ENCODE data around the gene ITIH3. TPM values are rescaled to one million over a fixed set of nuclear protein-coding genes. Genes with fewer than 3 reads are reported as not detected.

The ITIH3 gene
- total and polyA plus RNA-seq, 11 donors = 0.13 to 1.6 (median 0.65) TPM

DNA sequence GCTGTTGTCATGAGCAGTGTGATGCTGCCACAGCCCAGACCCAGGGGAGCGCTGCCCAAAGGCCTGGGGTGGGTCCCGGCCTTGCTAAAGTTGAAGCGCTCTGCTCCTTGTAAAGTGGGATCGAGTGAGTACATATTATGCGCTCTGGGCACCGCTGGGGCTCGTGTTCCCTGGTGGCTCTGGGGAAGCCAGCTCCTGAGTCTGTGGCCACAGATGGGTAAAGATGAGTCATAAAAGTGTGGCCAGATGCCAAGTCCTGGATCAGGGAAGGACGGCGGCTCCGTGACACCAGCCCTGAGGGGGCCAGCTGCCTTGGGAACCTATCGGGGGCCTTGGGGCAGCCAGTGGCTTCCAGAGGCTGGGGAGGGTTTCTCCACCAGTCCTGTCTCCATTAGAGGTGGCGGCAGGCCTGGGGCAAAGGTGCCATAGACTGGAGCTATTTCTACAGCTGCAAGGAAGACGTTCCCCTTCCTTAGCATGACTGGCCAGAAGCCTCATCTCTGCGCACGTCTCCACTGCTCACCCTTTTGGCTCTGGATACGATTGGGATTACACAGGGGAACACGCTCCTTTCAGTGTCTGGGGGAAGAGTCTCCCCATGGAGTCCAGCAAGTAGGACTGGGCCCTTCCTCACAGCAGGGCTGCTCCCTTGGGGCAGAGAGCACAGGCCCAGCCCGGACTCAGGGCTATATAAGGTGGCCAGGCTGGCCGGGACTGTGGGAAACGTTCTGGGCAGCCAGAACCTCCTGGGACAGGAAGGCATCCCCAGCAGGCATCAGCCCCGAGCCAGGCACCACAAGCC, 37.1 kb downstream of the ITIH3 start:
- H3K36me3 ChIP-seq = peaks cover 0 to 18% (median 0%) of the 10 kb centered on the region in 9 donors
- peak in 2 of 4 donors; percentile 10 to 34 for ATAC-seq
- no peak overlapping the region for H3K4me3 ChIP-seq
- intact Hi-C loops (cut with DNase I) = loop anchor here in 1 of 10 donors (5.0 kb wide), 1 partner anchor 59 kb away; the partner anchor contains the start of gene NEK4
- H3K27ac ChIP-seq = peak overlapping the region in 8 of 12 donors; percentile 4 to 53 (median 46)
- no peaks in the 10 kb centered on the region for H3K27me3 ChIP-seq
- WGBS, 4 donors = 53 to 67% (median 62%) methylated on average over 19 to 21 of the region's 21 CpGs
- no peaks in the 10 kb centered on the region for H3K9me3 ChIP-seq
- peaks cover 5 to 41% (median 23%) of the 10 kb centered on the region in 12 donors for H3K4me1 ChIP-seq
- TF ChIP-seq, protein P1, sequence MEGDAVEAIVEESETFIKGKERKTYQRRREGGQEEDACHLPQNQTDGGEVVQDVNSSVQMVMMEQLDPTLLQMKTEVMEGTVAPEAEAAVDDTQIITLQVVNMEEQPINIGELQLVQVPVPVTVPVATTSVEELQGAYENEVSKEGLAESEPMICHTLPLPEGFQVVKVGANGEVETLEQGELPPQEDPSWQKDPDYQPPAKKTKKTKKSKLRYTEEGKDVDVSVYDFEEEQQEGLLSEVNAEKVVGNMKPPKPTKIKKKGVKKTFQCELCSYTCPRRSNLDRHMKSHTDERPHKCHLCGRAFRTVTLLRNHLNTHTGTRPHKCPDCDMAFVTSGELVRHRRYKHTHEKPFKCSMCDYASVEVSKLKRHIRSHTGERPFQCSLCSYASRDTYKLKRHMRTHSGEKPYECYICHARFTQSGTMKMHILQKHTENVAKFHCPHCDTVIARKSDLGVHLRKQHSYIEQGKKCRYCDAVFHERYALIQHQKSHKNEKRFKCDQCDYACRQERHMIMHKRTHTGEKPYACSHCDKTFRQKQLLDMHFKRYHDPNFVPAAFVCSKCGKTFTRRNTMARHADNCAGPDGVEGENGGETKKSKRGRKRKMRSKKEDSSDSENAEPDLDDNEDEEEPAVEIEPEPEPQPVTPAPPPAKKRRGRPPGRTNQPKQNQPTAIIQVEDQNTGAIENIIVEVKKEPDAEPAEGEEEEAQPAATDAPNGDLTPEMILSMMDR (IDR thresholded peaks at IDR 0.05) = no peak
- TF ChIP-seq POLR2A (IDR thresholded peaks at IDR 0.05) = no peak
- peak in 4 of 5 donors; percentile 51 to 68 (median 68) for DNase-seq

GRCh38 chr3:52833202-52833601, 38.6 kb downstream of the ITIH3 start:
- TF ChIP-seq, protein P1 (IDR thresholded peaks at IDR 0.05) = no peak
- no peak for TF ChIP-seq POLR2A (IDR thresholded peaks at IDR 0.05)
- H3K4me1 ChIP-seq = peaks cover 5 to 45% (median 23%) of the 10 kb centered on the region in 12 donors
- DNase-seq = peak in 1 of 5 donors; percentile 48
- H3K27me3 ChIP-seq = no peaks in the 10 kb centered on the region
- H3K36me3 ChIP-seq = peaks cover 0 to 18% (median 0%) of the 10 kb centered on the region in 9 donors
- peak overlapping the region in 1 of 12 donors; percentile 34 for H3K27ac ChIP-seq
- no peaks in the 10 kb centered on the region for H3K9me3 ChIP-seq
- WGBS, 4 donors = 90 to 96% (median 95%) methylated on average over 12 to 14 of the region's 14 CpGs
- peak overlapping the region in 3 of 12 donors; percentile 26 to 52 (median 46) for H3K4me3 ChIP-seq
- intact Hi-C loops (cut with DNase I) = loop anchor here in 1 of 10 donors (5.0 kb wide), 1 partner anchor 61 kb away; the partner anchor contains the start of gene NEK4
- ATAC-seq = no peak

DNA sequence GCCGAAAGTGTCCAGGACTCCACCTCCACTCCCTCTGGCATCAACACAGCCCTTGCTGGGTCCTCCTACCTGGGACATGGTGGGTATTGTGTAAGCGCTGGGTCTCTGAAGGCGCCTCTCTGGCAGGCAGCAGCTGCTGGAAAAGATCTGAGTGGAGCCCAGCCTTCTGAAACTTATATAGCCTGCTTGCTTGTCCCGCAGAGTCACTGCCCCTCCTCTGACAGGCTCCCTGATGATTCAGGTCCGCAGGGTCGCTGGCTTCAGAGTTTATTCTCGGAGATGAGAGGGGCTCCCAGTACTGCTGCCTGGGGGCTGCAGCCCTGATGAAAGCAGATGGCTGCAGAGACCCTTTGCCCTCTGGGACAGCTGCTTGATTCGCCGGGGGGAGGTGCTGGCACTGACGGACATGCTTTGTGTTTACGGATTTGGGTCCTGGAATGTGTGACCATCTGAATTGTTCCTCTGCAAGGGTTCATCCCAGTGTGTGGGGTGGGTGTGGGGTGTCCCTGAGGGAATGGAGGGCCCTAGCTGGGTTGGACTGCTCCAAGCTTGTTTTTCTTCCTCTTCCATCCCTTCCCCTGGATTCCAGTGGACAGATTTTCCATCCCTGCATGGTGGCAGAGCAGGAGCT, 40.4 kb downstream of the ITIH3 start, which contains the start of gene MUSTN1:
Gene MUSTN1 (minus strand): TSS at position 149 of the 631 bp plus-strand sequence. CDS start 71 bp downstream, at position 78.
- H3K36me3 ChIP-seq = peaks cover 0 to 29% (median under 1%) of the 10 kb centered on the region in 9 donors
- peaks cover 5 to 45% (median 23%) of the 10 kb centered on the region in 12 donors for H3K4me1 ChIP-seq
- no peak for TF ChIP-seq POLR2A (IDR thresholded peaks at IDR 0.05)
- TF ChIP-seq, protein P1 (IDR thresholded peaks at IDR 0.05) = no peak
- peak within 1 kb of the TSS in 10 of 12 donors; percentile 12 to 53 (median 37) for H3K4me3 ChIP-seq
- DNase-seq = peak in 4 of 5 donors; percentile 36 to 68 (median 59)
- ATAC-seq = peak; percentile 35 to 65 (median 48)
- H3K27ac ChIP-seq = peak within 1 kb of the TSS; percentile 32 to 90 (median 57)
- intact Hi-C loops (cut with DNase I) = loop anchor here in 2 of 10 donors (5.0 kb wide), 1 partner anchor 63 kb away; the partner anchor contains the start of gene NEK4 (in 2 of the 2)
- WGBS, 4 donors = 20 to 48% (median 44%) methylated on average over 3 to 11 of the region's 11 CpGs
- H3K9me3 ChIP-seq = no peaks in the 10 kb centered on the region
- H3K27me3 ChIP-seq = no peaks in the 10 kb centered on the region
